Gastroesophageal sphincter (tissue), 4 donors: ENCODE data around the gene PRSS12. TPM values are rescaled to one million over a fixed set of nuclear protein-coding genes. Genes with fewer than 3 reads are reported as not detected.
"Not testable (repeated sequence)": the region's sequence is repeated elsewhere in the genome, so short reads cannot be mapped to it uniquely, and the experiment has no call there.

ENCODE experiments used
- ATAC-seq: fragments of 150-250 bp; one replicate; pipeline ENCODE4 v1.9.1; 2016; ENCODE audit warnings: mild to moderate bottlenecking, moderate library complexity
- H3K27ac ChIP-seq, 4 donors: fragments of 200-600 bp; sonication (generic) in 3 of 4; 1 replicate in 3 of 4; 2 replicates in 1 of 4; pipeline ENCODE4 v1.5.1; 2016 to 2019
- H3K27me3 ChIP-seq: fragments of 200-600 bp; sonication (generic); one replicate; pipeline ENCODE4 v1.5.1; 2019
- H3K36me3 ChIP-seq, 2 donors: fragments of 200-600 bp; sonication (generic); one replicate each; pipeline ENCODE4 v1.5.1; 2019; ENCODE audit warnings: control low read depth in 1 of 2
- H3K4me1 ChIP-seq, 3 donors: fragments of 200-600 bp; sonication (generic); 1 replicate in 2 of 3; 2 replicates in 1 of 3; pipeline ENCODE4 v1.5.1; 2016 to 2019; ENCODE audit warnings: control low read depth in 2 of 3
- H3K4me3 ChIP-seq, 2 donors: fragments of 200-600 bp; sonication (generic); one replicate each; pipeline ENCODE4 v1.5.1; 2019; ENCODE audit warnings: mild to moderate bottlenecking in 1 of 2, moderate library complexity in 1 of 2
- H3K9me3 ChIP-seq, 3 donors: fragments of 200-600 bp; sonication (generic); one replicate each; pipeline ENCODE4 v1.5.1; 2017 to 2019; ENCODE audit warnings: control low read depth in 2 of 3
- CTCF ChIP-seq, 4 experiments: fragments of 200-600 bp in 2 of 4; fragments of 450-650 bp in 2 of 4; sonication (generic) in 1 of 4; IDR thresholded peaks; one replicate each; pipeline ENCODE4 v1.5.1; 2017 to 2019; ENCODE audit warnings: antibody characterized with exemption in 4 of 4, mild to moderate bottlenecking in 2 of 4, moderate library complexity in 2 of 4
- EP300 ChIP-seq: sonication (generic); formaldehyde crosslinking; IDR thresholded peaks from one replicate; pipeline ENCODE4 v1.6.1; 2017; ENCODE audit warnings: antibody characterized with exemption, mild to moderate bottlenecking
- POLR2A ChIP-seq, 2 donors: fragments of 450-650 bp; IDR thresholded peaks; one replicate each; pipeline ENCODE4 v1.6.1; 2017; ENCODE audit warnings: antibody characterized with exemption in 2 of 2, mild to moderate bottlenecking in 2 of 2, moderate library complexity in 1 of 2
- POLR2AphosphoS5 ChIP-seq: sonication (generic); formaldehyde crosslinking; IDR thresholded peaks from one replicate; pipeline ENCODE4 v1.6.1; 2017; ENCODE audit warnings: antibody characterized with exemption
- WGBS, 2 donors: methylation state at CpG; one replicate each; pipeline ENCODE4 v1.1.5; 2018; ENCODE audit warnings: low coverage in 1 of 2; 5-methylcytosine and 5-hydroxymethylcytosine counted together
- total RNA-seq, 4 donors: library from RNA; depleted of rRNA; stranded (reverse); fragments of >200 nt; gene quantifications; one replicate each; pipeline ENCODE4 v1.1.0, GENCODE V29; 2016

Gene PRSS12
- total RNA-seq, 4 donors from 2014 or later: 0.13 to 1.7 (median 0.45) TPM

- TF ChIP-seq POLR2A (IDR thresholded peaks at IDR 0.05) (no peak), CTCF (IDR thresholded peaks at IDR 0.05) (no peak), POLR2AphosphoS5 (no peak)
- Histone ChIP-seq H3K27me3 (no peaks in the 10 kb centered on the region), H3K9me3 (no peaks in the 10 kb centered on the region), H3K36me3 (no peaks in the 10 kb centered on the region), H3K27ac (no peak overlapping the region), H3K4me3 (no peak overlapping the region), H3K4me1 (no peaks in the 10 kb centered on the region)
- WGBS, 2 donors: 82 to 92% methylated on average over 2 of the region's 2 CpGs
- no peak for ATAC-seq
Measured at GRCh38 chr4:118271788-118272187, 81.0 kb downstream of the PRSS12 start.

- no peak overlapping the region for H3K27ac ChIP-seq
Measured at GRCh38 chr4:118270492-118270891, 82.3 kb downstream of the PRSS12 start.

GRCh38 chr4:118268780-118269179, 84.0 kb downstream of the PRSS12 start:
- H3K4me3 ChIP-seq: no peak overlapping the region
- no peak for ATAC-seq

More at GRCh38 chr4:118270492-118270891, 82.3 kb downstream of the PRSS12 start:
- Histone ChIP-seq H3K4me1 (peaks cover 0 to 4% (median 0%) of the 10 kb centered on the region in 3 donors), H3K4me3 (no peak overlapping the region), H3K27me3 (peaks cover 3% of the 10 kb centered on the region), H3K36me3 (no peaks in the 10 kb centered on the region), H3K9me3 (no peaks in the 10 kb centered on the region)
- TF ChIP-seq CTCF (IDR thresholded peaks at IDR 0.05) (peak; percentile 30 to 54 (median 38)), POLR2A (IDR thresholded peaks at IDR 0.05) (no peak)
- WGBS, 2 donors: 0% methylated on average over 2 of the region's 2 CpGs
- ATAC-seq: no peak

GRCh38 chr4:118266145-118266496, 86.7 kb downstream of the PRSS12 start:
- H3K36me3 ChIP-seq, H3K4me1 ChIP-seq, H3K27ac ChIP-seq, H3K9me3 ChIP-seq, H3K4me3 ChIP-seq, ATAC-seq: not testable (repeated sequence)
- 80% methylated on average over 2 of the region's 4 CpGs; no CpG with 5 or more reads in 1 of the 2 donors for WGBS, 2 donors
- H3K27me3 ChIP-seq: peaks cover 22% of the 10 kb centered on the region

More at GRCh38 chr4:118268780-118269179, 84.0 kb downstream of the PRSS12 start:
- 72 to 100% methylated on average over 1 to 3 of the region's 3 CpGs for WGBS, 2 donors
- TF ChIP-seq CTCF (IDR thresholded peaks at IDR 0.05): no peak
- no peak for TF ChIP-seq EP300
- no peak for TF ChIP-seq POLR2A (IDR thresholded peaks at IDR 0.05)
- no peak for TF ChIP-seq POLR2AphosphoS5
- Histone ChIP-seq H3K27ac (no peak overlapping the region), H3K4me1 (peaks cover 0 to 9% (median 0%) of the 10 kb centered on the region in 3 donors), H3K36me3 (no peaks in the 10 kb centered on the region), H3K27me3 (peaks cover 18% of the 10 kb centered on the region), H3K9me3 (no peaks in the 10 kb centered on the region)

GRCh38 chr4:118265312-118266144, 87.3 kb downstream of the PRSS12 start:
- WGBS, 2 donors: 30% methylated on average over 4 of the region's 64 CpGs; no CpG with 5 or more reads in 1 of the 2 donors
- Histone ChIP-seq H3K27me3 (peaks cover 22% of the 10 kb centered on the region), H3K36me3 (no peaks in the 10 kb centered on the region), H3K4me3 (peak overlapping the region; percentile 28 to 53), H3K27ac (no peak overlapping the region), H3K4me1 (peaks cover 0 to 9% (median 0%) of the 10 kb centered on the region in 3 donors), H3K9me3 (no peaks in the 10 kb centered on the region)
- TF ChIP-seq CTCF (IDR thresholded peaks at IDR 0.05) (no peak), POLR2A (IDR thresholded peaks at IDR 0.05) (no peak), EP300 (no peak), POLR2AphosphoS5 (no peak)
- peak; percentile 34 for ATAC-seq
